B cell (primary cell): ENCODE data around the gene CAPNS2.

ENCODE experiments used
- CTCF ChIP-seq: fragments of 200-600 bp; IDR thresholded peaks from one replicate; pipeline ENCODE4 v1.8.0; 2022; ENCODE audit warnings: antibody characterized with exemption, mild to moderate bottlenecking
- EZH2 ChIP-seq: IDR thresholded peaks from 2 replicates; pipeline ENCODE4 v1.6.1; 2012; ENCODE audit warnings: borderline replicate concordance, low read depth, mild to moderate bottlenecking, moderate library complexity, low read length; ENCODE audit not compliant: insufficient read depth, poor library complexity, severe bottlenecking

GRCh38 chr16:55540221-55540620 is 26.3 kb upstream of the CAPNS2 start:
- TF ChIP-seq CTCF (no peak), EZH2 (no peak)
